DOHH2 (cell line): ENCODE data around the gene RNPS1.

Experiments used
- H3F3A ChIP-seq: fragments of 200-600 bp; sonication (generic), shearing (Covaris generic); 2 replicates; pipeline ENCODE4 v1.6.0; 2016; ENCODE audit warnings: antibody characterized with exemption, mild to moderate bottlenecking; ENCODE audit not compliant: control insufficient read depth, insufficient read depth
- H3K27ac ChIP-seq: fragments of 200-600 bp; sonication (generic); 2 replicates; pipeline ENCODE4 v1.5.1; 2014; ENCODE audit warnings: low read depth, mild to moderate bottlenecking, low read length, moderate library complexity
- H3K27me3 ChIP-seq: fragments of 200-600 bp; sonication (generic); 2 replicates; pipeline ENCODE4 v1.6.1; 2014; ENCODE audit warnings: mild to moderate bottlenecking, low read length, mixed read lengths; ENCODE audit not compliant: control insufficient read depth
- H3K36me3 ChIP-seq: fragments of 200-600 bp; sonication (generic); 2 replicates; pipeline ENCODE4 v1.6.1; 2014; ENCODE audit warnings: mild to moderate bottlenecking, low read length, moderate library complexity, mixed read lengths; ENCODE audit not compliant: control insufficient read depth
- H3K4me1 ChIP-seq: fragments of 200-600 bp; sonication (generic); 2 replicates; pipeline ENCODE4 v1.6.1; 2014; ENCODE audit warnings: mild to moderate bottlenecking, low read length, mixed read lengths; ENCODE audit not compliant: control insufficient read depth
- H3K4me2 ChIP-seq: fragments of 200-600 bp; sonication (generic); 2 replicates; pipeline ENCODE4 v1.6.0; 2014; ENCODE audit warnings: mild to moderate bottlenecking, low read length, moderate library complexity
- H3K4me3 ChIP-seq: fragments of 200-600 bp; sonication (generic); 2 replicates; pipeline ENCODE4 v1.5.1; 2014; ENCODE audit warnings: mild to moderate bottlenecking, low read length, mixed read lengths
- H3K79me2 ChIP-seq: fragments of 200-600 bp; sonication (generic); 2 replicates; pipeline ENCODE4 v1.6.1; 2014; ENCODE audit warnings: mild to moderate bottlenecking, low read length, mixed read lengths; ENCODE audit not compliant: control insufficient read depth
- H3K9me2 ChIP-seq: fragments of 200-600 bp; sonication (generic); replicated peaks from 2 replicates; pipeline ENCODE4 v1.6.1; 2014; ENCODE audit warnings: mild to moderate bottlenecking, low read length, mixed read lengths; ENCODE audit not compliant: control insufficient read depth
- H3K9me3 ChIP-seq: fragments of 200-600 bp; sonication (generic); 2 replicates; pipeline ENCODE4 v1.6.1; 2014; ENCODE audit warnings: antibody characterized with exemption, low read length, mixed read lengths; ENCODE audit not compliant: control insufficient read depth, insufficient read depth
- H4K20me1 ChIP-seq: fragments of 200-600 bp; sonication (generic); 2 replicates; pipeline ENCODE4 v1.6.0; 2014; ENCODE audit warnings: low read depth, mild to moderate bottlenecking, antibody characterized with exemption, low read length, moderate library complexity; ENCODE audit not compliant: control insufficient read depth, insufficient read depth
- CTCF ChIP-seq: fragments of 200-600 bp; sonication (generic); IDR thresholded peaks from one replicate; pipeline ENCODE4 v1.5.1; 2014; ENCODE audit warnings: antibody characterized with exemption, mild to moderate bottlenecking, low read depth, low read length; ENCODE audit not compliant: poor library complexity, severe bottlenecking
- EZH2phosphoT487 ChIP-seq: fragments of 200-600 bp; sonication (generic); IDR thresholded peaks from 2 replicates; pipeline ENCODE4 v1.6.1; 2017; ENCODE audit warnings: borderline replicate concordance, mild to moderate bottlenecking, antibody characterized with exemption, low read length, moderate library complexity, mixed read lengths

The RNPS1 gene

DNA sequence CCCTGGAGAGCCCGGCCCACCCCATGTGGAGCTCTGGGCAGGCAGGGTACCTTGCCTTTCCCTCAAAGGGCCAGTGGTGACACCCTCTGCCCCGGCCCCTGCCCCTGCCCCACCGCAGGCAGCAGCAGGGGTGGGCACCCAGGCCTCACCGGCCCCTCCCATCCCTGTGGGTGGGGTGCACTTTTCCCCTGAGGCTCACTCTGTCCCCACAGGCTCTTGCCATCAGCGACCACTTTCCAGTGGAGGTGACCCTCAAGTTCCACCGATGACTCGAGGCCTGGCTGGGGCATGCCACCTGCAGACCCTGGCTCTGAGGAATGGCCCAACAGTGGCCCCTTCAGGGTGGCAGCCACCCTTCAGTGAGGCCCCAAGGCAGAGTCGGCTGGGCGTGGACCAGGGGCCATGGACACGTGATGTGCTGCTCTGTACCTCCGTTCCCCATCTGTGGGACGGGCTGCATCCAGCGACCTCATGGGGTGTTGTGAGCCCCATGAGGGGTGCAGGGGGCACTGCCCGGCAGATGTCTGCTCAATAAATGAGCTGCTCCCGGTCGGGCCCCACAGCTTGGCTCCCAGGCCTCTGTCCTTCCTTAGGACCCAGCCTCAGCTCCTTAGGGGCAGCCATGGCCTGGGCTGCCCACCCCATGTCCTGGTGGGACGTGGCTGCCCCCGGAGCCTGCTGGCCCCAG, 29.6 kb downstream of the RNPS1 start:
- Histone ChIP-seq H3K9me3 (no peaks in the 10 kb centered on the region), H3K9me2 (no peaks in the 10 kb centered on the region), H3K4me2 (no peak overlapping the region), H3K27ac (no peak overlapping the region), H3K4me3 (no peak overlapping the region), H4K20me1 (no peaks in the 10 kb centered on the region), H3K27me3 (no peaks in the 10 kb centered on the region), H3F3A (peaks cover 15% of the 10 kb centered on the region; the same call in 1 of the 2 replicates), H3K4me1 (no peaks in the 10 kb centered on the region), H3K36me3 (peaks cover 48% of the 10 kb centered on the region), H3K79me2 (no peaks in the 10 kb centered on the region)
- TF ChIP-seq EZH2phosphoT487 = no peak
- TF ChIP-seq CTCF = no peak

- Histone ChIP-seq H3K4me3 (no peak overlapping the region), H4K20me1 (no peaks in the 10 kb centered on the region), H3K27me3 (no peaks in the 10 kb centered on the region), H3K27ac (no peak overlapping the region), H3F3A (peaks cover 14% of the 10 kb centered on the region; the same call in 1 of the 2 replicates), H3K9me3 (no peaks in the 10 kb centered on the region), H3K4me1 (no peaks in the 10 kb centered on the region), H3K36me3 (peaks cover 48% of the 10 kb centered on the region), H3K4me2 (no peak overlapping the region), H3K79me2 (no peaks in the 10 kb centered on the region), H3K9me2 (no peaks in the 10 kb centered on the region)
- TF ChIP-seq EZH2phosphoT487 (no peak), CTCF (no peak)
Measured at GRCh38 chr16:2237493-2238149, 30.3 kb downstream of the RNPS1 start.

DNA sequence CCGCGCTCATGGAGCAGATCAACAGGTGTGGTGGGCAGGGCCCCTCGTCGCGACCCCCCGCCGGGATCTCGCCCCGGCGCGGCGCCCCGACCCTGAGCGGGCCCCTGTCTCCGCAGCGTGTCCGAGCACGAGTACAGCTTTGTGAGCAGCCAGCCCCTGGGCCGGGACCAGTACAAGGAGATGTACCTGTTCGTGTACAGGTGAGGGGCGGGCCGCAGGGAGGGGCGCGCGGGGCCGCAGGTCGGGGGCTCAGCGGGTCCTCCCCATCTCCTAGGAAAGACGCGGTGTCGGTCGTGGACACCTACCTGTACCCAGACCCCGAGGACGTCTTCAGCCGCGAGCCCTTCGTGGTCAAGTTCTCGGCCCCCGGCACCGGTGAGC, 30.8 kb downstream of the RNPS1 start:
- no peak overlapping the region for H3K27ac ChIP-seq

More for the DNA sequence above, 30.8 kb downstream of the RNPS1 start:
- Histone ChIP-seq H3K79me2 (no peaks in the 10 kb centered on the region), H3K9me3 (no peaks in the 10 kb centered on the region), H3K27me3 (no peaks in the 10 kb centered on the region), H3K4me1 (no peaks in the 10 kb centered on the region), H3K36me3 (peaks cover 46% of the 10 kb centered on the region), H4K20me1 (no peaks in the 10 kb centered on the region), H3K9me2 (no peaks in the 10 kb centered on the region), H3K4me3 (no peak overlapping the region), H3K4me2 (no peak overlapping the region), H3F3A (peaks cover 9% of the 10 kb centered on the region; the same call in 1 of the 2 replicates)
- TF ChIP-seq CTCF (no peak), EZH2phosphoT487 (no peak)
